Peyer's patch (tissue), 4 donors: ENCODE results near the gene TXLNB.

Experiments used
- POLR2A ChIP-seq, 2 donors: fragments of 450-650 bp; IDR thresholded peaks; one replicate each; pipeline ENCODE4 v1.5.1; 2017; ENCODE audit warnings: antibody characterized with exemption in 2 of 2, mild to moderate bottlenecking in 2 of 2, moderate library complexity in 2 of 2
- TF ChIP-seq, protein P1 (sequence below), 6 experiments: fragments of 450-650 bp in 4 of 6; fragments of 200-600 bp in 2 of 6; sonication (generic) in 1 of 6; IDR thresholded peaks; one replicate each; pipeline ENCODE4 v1.5.1; 2017 to 2019; ENCODE audit warnings: antibody characterized with exemption in 6 of 6, mild to moderate bottlenecking in 3 of 6, moderate library complexity in 1 of 6

DNA sequence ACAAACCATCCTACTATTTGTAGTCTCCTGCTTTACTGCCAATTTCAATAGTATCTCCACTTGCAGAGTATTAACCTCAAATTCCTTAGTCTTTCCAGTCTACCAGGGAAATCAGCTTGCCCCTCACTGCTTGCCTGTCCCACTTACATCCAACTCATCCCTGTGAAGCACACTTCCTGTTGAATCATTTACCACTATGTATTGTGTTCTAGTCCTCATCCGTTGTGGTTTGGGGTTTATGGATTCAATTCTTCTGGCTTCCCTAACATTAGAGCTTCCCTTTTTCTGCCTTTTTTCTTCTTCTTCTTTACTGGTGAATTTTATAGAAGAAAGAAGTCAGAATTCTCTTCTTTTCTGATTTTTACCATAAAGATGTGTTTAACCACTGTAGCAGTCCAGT is 5.1 kb upstream of the TXLNB start:
- TF ChIP-seq, protein P1, sequence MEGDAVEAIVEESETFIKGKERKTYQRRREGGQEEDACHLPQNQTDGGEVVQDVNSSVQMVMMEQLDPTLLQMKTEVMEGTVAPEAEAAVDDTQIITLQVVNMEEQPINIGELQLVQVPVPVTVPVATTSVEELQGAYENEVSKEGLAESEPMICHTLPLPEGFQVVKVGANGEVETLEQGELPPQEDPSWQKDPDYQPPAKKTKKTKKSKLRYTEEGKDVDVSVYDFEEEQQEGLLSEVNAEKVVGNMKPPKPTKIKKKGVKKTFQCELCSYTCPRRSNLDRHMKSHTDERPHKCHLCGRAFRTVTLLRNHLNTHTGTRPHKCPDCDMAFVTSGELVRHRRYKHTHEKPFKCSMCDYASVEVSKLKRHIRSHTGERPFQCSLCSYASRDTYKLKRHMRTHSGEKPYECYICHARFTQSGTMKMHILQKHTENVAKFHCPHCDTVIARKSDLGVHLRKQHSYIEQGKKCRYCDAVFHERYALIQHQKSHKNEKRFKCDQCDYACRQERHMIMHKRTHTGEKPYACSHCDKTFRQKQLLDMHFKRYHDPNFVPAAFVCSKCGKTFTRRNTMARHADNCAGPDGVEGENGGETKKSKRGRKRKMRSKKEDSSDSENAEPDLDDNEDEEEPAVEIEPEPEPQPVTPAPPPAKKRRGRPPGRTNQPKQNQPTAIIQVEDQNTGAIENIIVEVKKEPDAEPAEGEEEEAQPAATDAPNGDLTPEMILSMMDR (IDR thresholded peaks at IDR 0.05) = no peak
- TF ChIP-seq POLR2A (IDR thresholded peaks at IDR 0.05) = no peak
